HepG2 (cell line): ENCODE data around the gene NDUFB3. TPM values are rescaled to one million over a fixed set of nuclear protein-coding genes. Genes with fewer than 3 reads are reported as not detected.

Source experiments
- ATF7 ChIP-seq, 2 experiments: fragments of 450-650 bp in 1 of 2; sonication (generic) in 1 of 2; formaldehyde crosslinking in 1 of 2; IDR thresholded peaks; 2 replicates each; pipeline versions ENCODE4 v1.4.0 to v1.6.1; 2016 to 2020; ENCODE audit warnings: antibody characterized with exemption in 1 of 2, mild to moderate bottlenecking in 1 of 2, missing genetic modification reagents in 1 of 2
- CEBPZ ChIP-seq: IDR thresholded peaks from 2 replicates; pipeline ENCODE4 v1.6.1; 2012; ENCODE audit warnings: low read length, improper control_type of control experiment
- MED13 ChIP-seq: sonication (generic); formaldehyde crosslinking; IDR thresholded peaks from 2 replicates; pipeline ENCODE4 v1.5.0; 2020; ENCODE audit warnings: missing genetic modification reagents
- REST ChIP-seq, 2 experiments: IDR thresholded peaks; 2 replicates each; pipeline ENCODE4 v1.6.1; 2011 to 2012; ENCODE audit warnings: low read length in 2 of 2, borderline replicate concordance in 1 of 2, low read depth in 1 of 2, mild to moderate bottlenecking in 1 of 2, moderate library complexity in 1 of 2
- SAFB2 ChIP-seq: sonication (generic); formaldehyde crosslinking; IDR thresholded peaks from 2 replicates; pipeline ENCODE4 v1.5.1; 2020; ENCODE audit warnings: missing genetic modification reagents, low read depth, mild to moderate bottlenecking, borderline replicate concordance
- SALL1 ChIP-seq: sonication (generic); formaldehyde crosslinking; IDR thresholded peaks from 2 replicates; pipeline ENCODE4 v1.8.0; 2022; ENCODE audit warnings: mild to moderate bottlenecking, missing genetic modification reagents
- SNAPC4 ChIP-seq: sonication (generic); formaldehyde crosslinking; IDR thresholded peaks from 2 replicates; pipeline ENCODE4 v1.4.0; 2020; ENCODE audit warnings: mild to moderate bottlenecking, missing genetic modification reagents
- SSRP1 ChIP-seq: IDR thresholded peaks from 2 replicates; pipeline ENCODE4 v1.6.1; 2016; ENCODE audit warnings: control low read depth
- SYNCRIP ChIP-seq: fragments of 200-400 bp; formaldehyde crosslinking; IDR thresholded peaks from 2 replicates; pipeline ENCODE4 v1.6.1; 2018; ENCODE audit warnings: mild to moderate bottlenecking, low read depth, low read length; ENCODE audit not compliant: insufficient read depth
- ZBTB49 ChIP-seq: sonication (generic); formaldehyde crosslinking; IDR thresholded peaks from 2 replicates; pipeline ENCODE4 v1.4.0; 2020; ENCODE audit warnings: missing genetic modification reagents, borderline replicate concordance
- ZNF224 ChIP-seq: sonication (generic); formaldehyde crosslinking; IDR thresholded peaks from 2 replicates; pipeline ENCODE4 v1.5.0; 2020; ENCODE audit warnings: mild to moderate bottlenecking, missing genetic modification reagents
- ZNF772 ChIP-seq: sonication (generic); formaldehyde crosslinking; IDR thresholded peaks from 2 replicates; pipeline ENCODE4 v1.5.0; 2020; ENCODE audit warnings: mild to moderate bottlenecking, missing genetic modification reagents
- polyA plus RNA-seq, 8 experiments: library from polyadenylated mRNA; depleted of rRNA in 3 of 8; stranded (reverse) in 7 of 8; unstranded in 1 of 8; fragments of >200 nt; fragmentation: Illumina TruSeq in 4 of 8; extraction: Trizol in 4 of 8; gene quantifications; 2 replicates each; pipeline versions ENCODE4 v1.2.1 to v1.2.3, GENCODE V29; 2011 to 2016; ENCODE audit warnings: low read depth in 4 of 8, missing spikeins in 1 of 8, mixed read lengths in 1 of 8; ENCODE audit not compliant: insufficient read depth in 1 of 8
- total RNA-seq, 5 experiments: library from RNA; depleted of rRNA; stranded (reverse); fragments of >200 nt; fragmentation: Illumina TruSeq; extraction: Trizol; gene quantifications; 2 replicates each; pipeline ENCODE4 v1.2.3, GENCODE V29; 2016; ENCODE audit warnings: low read depth in 1 of 5

Gene NDUFB3
- total and polyA plus RNA-seq, 2 of the 13 experiments (the other 11 are each of a cell fraction or from before 2014, with no cell fraction given): 50.7 to 159 TPM

- TF ChIP-seq ATF7 (IDR thresholded peaks at IDR 0.05): no peak
- TF ChIP-seq ATF7 (CRISPR knock-in tag; IDR thresholded peaks at IDR 0.05): peak; percentile 80; the same call in 1 of the 2 replicates
- peak; percentile 15; the same call in 1 of the 2 replicates for TF ChIP-seq ZNF772
- peak; percentile 86; the same call in 1 of the 2 replicates for TF ChIP-seq MED13 (CRISPR knock-in tag)
- TF ChIP-seq SAFB2 (CRISPR knock-in tag): peak; percentile 34
- peak; percentile 85; the same call in 1 of the 2 replicates for TF ChIP-seq SSRP1 (CRISPR knock-in tag)
- TF ChIP-seq REST (IDR thresholded peaks at IDR 0.05; ENCODE audit: borderline replicate concordance in 1 of 2, low read depth in 1 of 2, low read length in 2 of 2): peak in 1 of 2 experiments; percentile 54; a peak in 2 of 4 replicates
- TF ChIP-seq CEBPZ: no peak
- TF ChIP-seq ZBTB49 (CRISPR knock-in tag): no peak
- peak; percentile 93 for TF ChIP-seq SNAPC4 (CRISPR knock-in tag)
- TF ChIP-seq ZNF224 (CRISPR knock-in tag): 0 out of 2 replicates have a peak, but pooled peaks have one; percentile 41
- TF ChIP-seq SALL1: peak; percentile 45
- no peak for TF ChIP-seq SYNCRIP
Observed at GRCh38 chr2:201116115-201116958, 44.5 kb downstream of the NDUFB3 start, which contains the start of gene CFLAR (continued).
